ENCODE data around the gene VWA8. TPM values are rescaled to one million over a fixed set of nuclear protein-coding genes. Genes with fewer than 3 reads are reported as not detected.

The VWA8 gene
- total and polyA plus RNA-seq, 2 of the 13 experiments (the other 11 are each of a cell fraction or from before 2014, with no cell fraction given) = 9.1 to 17.3 TPM

GRCh38 chr13:41802043-41802683 lies 158.7 kb downstream of the VWA8 start:
- Histone ChIP-seq H4K20me1 (ENCODE audit: insufficient read depth, low read length) (no peaks in the 10 kb centered on the region), H3K27me3 (ENCODE audit: control insufficient read depth in 1 of 2, insufficient read depth in 2 of 2, low read length in 2 of 2) (no peaks in the 10 kb centered on the region), H2AFZ (ENCODE audit: low read length) (no peak overlapping the region), H3K4me3 (replicated peaks in 1 of 3; ENCODE audit: insufficient read depth in 1 of 3, low read depth in 2 of 3, low read length in 3 of 3) (no peak overlapping the region), H3K9ac (ENCODE audit: insufficient read depth, low read depth, low read length) (no peak overlapping the region), H3K27ac (ENCODE audit: extremely low read length, insufficient read depth, low read length) (no peak overlapping the region), H3K4me1 (ENCODE audit: insufficient read depth, low read length) (no peaks in the 10 kb centered on the region), H3K36me3 (replicated peaks in 1 of 2; ENCODE audit: control insufficient read depth in 1 of 2, insufficient read depth in 2 of 2, low read length in 2 of 2) (peaks cover 0 to 10% of the 10 kb centered on the region in 2 experiments; a peak in 2 of 5 replicates), H3K9me3 (ENCODE audit: low read length) (no peaks in the 10 kb centered on the region), H3K79me2 (ENCODE audit: insufficient read depth, low read length) (no peaks in the 10 kb centered on the region), H3K4me2 (ENCODE audit: low read depth, low read length) (no peak overlapping the region)
- FAIRE-seq (no peak), ATAC-seq (no peak), DNase-seq (ENCODE audit: low spot score) (no peak)
- POLR2A ChIA-PET = no interaction called here
- 94% methylated on average over 2 of the region's 2 CpGs for WGBS (ENCODE audit: low lambda C conversion rate)
- no TSS peak for BruUV-seq (replicated peaks)
- in situ Hi-C loops (cut with HindIII; ENCODE audit: extremely low pct_ligation_motif_present, low pct_unique_long_range_greater_than_20kb) (no loop called here), intact Hi-C loops (cut with micrococcal nuclease; ENCODE audit: unreplicated experiment) (no loop called here)
- CTCF ChIA-PET (ENCODE audit: low intra/inter-chr PET ratio, low total read pairs) = no interaction called here
- no peak for TF ChIP-seq CEBPG (CRISPR knock-in tag; IDR thresholded peaks at IDR 0.05)
- TF ChIP-seq PRPF4 (IDR thresholded peaks at IDR 0.05; ENCODE audit: low read depth, low read length, poor library complexity, severe bottlenecking) = no peak
- TF ChIP-seq YEATS2 (CRISPR knock-in tag; IDR thresholded peaks at IDR 0.05; ENCODE audit: borderline replicate concordance) = no peak
- no peak for TF ChIP-seq ZNF530 (CRISPR knock-in tag; IDR thresholded peaks at IDR 0.05; ENCODE audit: low read depth)
- TF ChIP-seq, protein P1, sequence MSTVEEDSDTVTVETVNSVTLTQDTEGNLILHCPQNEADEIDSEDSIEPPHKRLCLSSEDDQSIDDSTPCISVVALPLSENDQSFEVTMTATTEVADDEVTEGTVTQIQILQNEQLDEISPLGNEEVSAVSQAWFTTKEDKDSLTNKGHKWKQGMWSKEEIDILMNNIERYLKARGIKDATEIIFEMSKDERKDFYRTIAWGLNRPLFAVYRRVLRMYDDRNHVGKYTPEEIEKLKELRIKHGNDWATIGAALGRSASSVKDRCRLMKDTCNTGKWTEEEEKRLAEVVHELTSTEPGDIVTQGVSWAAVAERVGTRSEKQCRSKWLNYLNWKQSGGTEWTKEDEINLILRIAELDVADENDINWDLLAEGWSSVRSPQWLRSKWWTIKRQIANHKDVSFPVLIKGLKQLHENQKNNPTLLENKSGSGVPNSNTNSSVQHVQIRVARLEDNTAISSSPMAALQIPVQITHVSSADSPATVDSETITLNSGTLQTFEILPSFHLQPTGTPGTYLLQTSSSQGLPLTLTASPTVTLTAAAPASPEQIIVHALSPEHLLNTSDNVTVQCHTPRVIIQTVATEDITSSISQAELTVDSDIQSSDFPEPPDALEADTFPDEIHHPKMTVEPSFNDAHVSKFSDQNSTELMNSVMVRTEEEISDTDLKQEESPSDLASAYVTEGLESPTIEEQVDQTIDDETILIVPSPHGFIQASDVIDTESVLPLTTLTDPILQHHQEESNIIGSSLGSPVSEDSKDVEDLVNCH (CRISPR knock-in tag; IDR thresholded peaks at IDR 0.05) = no peak
- no peak for TF ChIP-seq KMT2A (CRISPR knock-in tag; IDR thresholded peaks at IDR 0.05)
- TF ChIP-seq, protein P2, sequence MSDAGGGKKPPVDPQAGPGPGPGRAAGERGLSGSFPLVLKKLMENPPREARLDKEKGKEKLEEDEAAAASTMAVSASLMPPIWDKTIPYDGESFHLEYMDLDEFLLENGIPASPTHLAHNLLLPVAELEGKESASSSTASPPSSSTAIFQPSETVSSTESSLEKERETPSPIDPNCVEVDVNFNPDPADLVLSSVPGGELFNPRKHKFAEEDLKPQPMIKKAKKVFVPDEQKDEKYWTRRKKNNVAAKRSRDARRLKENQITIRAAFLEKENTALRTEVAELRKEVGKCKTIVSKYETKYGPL (CRISPR knock-in tag; IDR thresholded peaks at IDR 0.05) = no peak
- no peak for TF ChIP-seq ZNF160 (CRISPR knock-in tag; IDR thresholded peaks at IDR 0.05)
- TF ChIP-seq CBX5 (CRISPR knock-in tag; IDR thresholded peaks at IDR 0.05; ENCODE audit: borderline replicate concordance) = no peak
- TF ChIP-seq NR2F1 (CRISPR knock-in tag; IDR thresholded peaks at IDR 0.05) = no peak
- TF ChIP-seq MIER3 (CRISPR knock-in tag; IDR thresholded peaks at IDR 0.05; ENCODE audit: borderline replicate concordance) = no peak
- TF ChIP-seq ZNF841 (CRISPR knock-in tag; IDR thresholded peaks at IDR 0.05; ENCODE audit: borderline replicate concordance) = no peak
- TF ChIP-seq ATF6 (CRISPR knock-in tag; conservative IDR thresholded peaks at IDR 0.05) = no peak
- TF ChIP-seq HHEX (CRISPR knock-in tag; IDR thresholded peaks at IDR 0.05) = no peak
- TF ChIP-seq ZNF280D (CRISPR knock-in tag; IDR thresholded peaks at IDR 0.05) = no peak
